ENCODE results near the gene MYO5A.
"Not testable (repeated sequence)": the region's sequence is repeated elsewhere in the genome, so short reads cannot be mapped to it uniquely, and the experiment has no call there.

The MYO5A gene

DNA sequence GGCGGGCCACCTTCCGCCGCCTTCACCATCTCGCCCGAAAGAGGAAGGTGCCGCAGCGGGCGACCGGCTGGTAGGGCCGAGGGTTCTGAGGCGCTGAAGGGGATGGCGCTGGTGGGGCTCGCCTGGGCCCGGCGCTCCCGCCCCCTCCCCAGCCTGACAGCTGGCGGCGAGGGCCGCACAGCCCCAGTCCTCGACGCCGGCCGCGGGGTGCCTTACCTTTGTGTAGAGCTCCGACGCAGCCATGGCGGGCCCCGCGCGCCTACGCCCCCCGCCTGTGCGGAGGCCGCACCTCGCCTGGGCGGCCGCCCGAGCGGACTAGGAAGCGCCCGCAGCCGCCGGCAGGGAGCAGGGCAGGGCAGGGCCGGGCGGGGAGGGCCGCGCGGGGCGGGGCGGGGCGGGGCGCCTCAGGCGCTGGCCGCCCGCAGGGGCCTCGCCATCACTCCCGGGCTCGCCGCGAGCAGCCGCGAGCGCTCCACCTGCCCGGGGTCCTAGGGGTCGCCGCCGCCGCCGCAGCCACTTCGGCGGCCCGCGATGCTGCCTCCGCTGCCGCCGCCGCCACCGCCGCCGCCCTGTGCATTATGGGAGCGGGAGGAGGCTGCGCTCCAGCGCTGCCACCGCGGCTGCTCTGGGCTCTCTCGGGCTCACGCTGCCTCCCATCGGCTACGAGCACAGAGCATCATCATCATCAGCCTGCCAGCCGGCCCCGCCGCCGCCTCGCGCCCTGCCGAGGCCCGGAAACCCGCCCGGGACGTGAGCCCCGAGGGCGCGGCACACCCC, at the start of gene MYO5A:
MYO5A (minus strand) TSS at position 317 of the 777 bp plus-strand sequence; CDS start at position 243, 74 bp downstream.
- DNase-seq (ENCODE audit: low read depth) = peak; percentile 42

GRCh38 chr15:52576692-52577091, 48.0 kb upstream of the MYO5A start:
- no peak for DNase-seq (ENCODE audit: low read depth)

DNA sequence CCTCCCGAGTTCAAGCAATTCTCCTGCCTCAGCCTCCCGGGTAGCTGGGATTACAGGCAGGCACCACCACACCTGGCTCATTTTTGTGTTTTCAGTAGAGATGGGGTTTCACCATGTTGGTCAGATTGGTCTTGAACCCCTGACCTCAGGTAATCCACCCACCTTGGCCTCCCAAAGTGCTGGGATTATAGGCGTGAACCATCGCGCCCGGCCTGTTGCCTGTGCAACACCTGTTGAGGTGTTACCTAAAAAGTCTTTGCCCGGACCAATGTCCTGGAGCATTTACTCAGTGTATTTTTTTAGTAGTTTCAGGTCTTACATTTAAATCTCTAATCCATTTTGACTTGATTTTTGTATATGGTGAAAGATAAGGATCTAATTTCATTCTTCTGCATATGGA, 46.9 kb upstream of the MYO5A start:
- not testable (repeated sequence) for DNase-seq (ENCODE audit: low read depth)

DNA sequence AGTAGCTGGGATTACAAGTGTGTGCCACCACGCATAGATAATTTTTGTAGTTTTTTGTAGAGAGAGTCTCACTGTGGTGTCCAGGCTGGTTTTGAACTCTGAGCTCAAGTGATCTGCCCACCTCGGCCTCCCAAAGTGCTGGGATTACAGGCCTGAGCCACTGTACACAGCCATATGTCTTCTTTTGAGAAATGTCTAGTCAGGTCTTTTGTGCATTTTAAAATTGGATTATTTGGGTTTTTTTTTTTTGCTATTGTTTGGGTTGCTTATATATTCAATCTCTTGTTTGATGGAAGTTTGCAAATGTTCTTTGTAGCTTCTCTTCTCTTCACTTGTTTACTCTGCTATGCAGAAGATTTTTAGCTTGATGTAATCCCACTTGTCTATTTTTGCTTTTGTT, 46.4 kb upstream of the MYO5A start:
- no peak for DNase-seq (ENCODE audit: low read depth)

GRCh38 chr15:52574623-52575022, 45.9 kb upstream of the MYO5A start:
- not testable (repeated sequence) for DNase-seq (ENCODE audit: low read depth)

- peak; percentile 77 for DNase-seq (ENCODE audit: low read depth)
These were observed 40.2 kb upstream of the MYO5A start, which contains the start of gene ARPP19 for GRCh38 chr15:52568601-52569585. TSS of gene ARPP19 (minus strand) at chr15:52569030. CDS start at chr15:52568892, 138 bp downstream.

- DNase-seq (ENCODE audit: low read depth) = peak; percentile 26
These were observed 39.4 kb upstream of the MYO5A start for GRCh38 chr15:52567871-52568600.

DNA sequence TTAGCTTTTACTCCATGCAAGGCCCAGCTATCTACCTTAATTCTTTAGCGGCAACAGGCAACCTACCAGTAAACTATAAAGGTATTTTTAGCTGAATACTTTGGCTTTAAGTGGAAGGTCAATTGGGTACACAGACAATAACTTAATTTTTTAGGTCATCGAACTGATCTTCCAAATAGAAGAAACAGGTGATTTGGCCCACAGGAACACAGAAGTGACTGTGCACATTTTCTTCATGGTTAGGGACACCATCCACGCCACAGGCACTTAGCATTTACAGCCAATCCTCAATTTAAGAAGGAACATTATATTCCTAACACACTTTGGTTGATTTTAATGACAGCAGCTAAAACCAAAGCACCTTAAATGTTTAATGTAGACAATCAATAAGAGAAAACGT, 38.2 kb upstream of the MYO5A start:
- DNase-seq (ENCODE audit: low read depth) = no peak

- DNase-seq (ENCODE audit: low read depth) = not testable (repeated sequence)
These were observed 37.0 kb upstream of the MYO5A start for GRCh38 chr15:52565417-52566358.

DNA sequence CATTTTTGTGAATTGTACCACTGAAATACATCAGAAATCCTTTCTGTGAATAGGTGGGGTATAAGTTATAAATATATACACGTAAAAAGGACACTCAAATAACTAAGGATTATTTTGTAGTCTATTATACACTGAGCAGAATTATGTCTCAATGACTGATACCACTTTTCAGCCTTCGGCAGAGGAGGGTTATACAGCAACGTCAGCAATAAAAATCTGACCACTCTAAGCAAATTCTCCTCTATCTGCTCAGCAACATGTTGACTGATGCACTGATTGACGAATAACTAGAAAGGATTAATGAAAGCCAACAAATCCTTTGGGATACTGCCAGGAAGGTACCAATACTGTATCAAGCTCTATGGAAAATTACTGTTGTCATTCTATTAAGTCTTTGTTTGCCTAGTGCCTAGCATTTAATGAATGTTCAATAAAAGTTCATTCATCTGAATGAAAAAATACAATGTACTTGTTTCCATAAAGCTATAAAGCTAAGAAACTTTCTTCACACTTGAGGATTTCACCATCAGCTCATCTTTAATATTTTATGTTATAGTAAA, 34.9 kb upstream of the MYO5A start:
- no peak for DNase-seq (ENCODE audit: low read depth)

GRCh38 chr15:52559575-52559974, 30.9 kb upstream of the MYO5A start:
- DNase-seq (ENCODE audit: low read depth) = no peak

- DNase-seq (ENCODE audit: low read depth) = no peak
These were observed 30.3 kb upstream of the MYO5A start for GRCh38 chr15:52559022-52559421.

DNA sequence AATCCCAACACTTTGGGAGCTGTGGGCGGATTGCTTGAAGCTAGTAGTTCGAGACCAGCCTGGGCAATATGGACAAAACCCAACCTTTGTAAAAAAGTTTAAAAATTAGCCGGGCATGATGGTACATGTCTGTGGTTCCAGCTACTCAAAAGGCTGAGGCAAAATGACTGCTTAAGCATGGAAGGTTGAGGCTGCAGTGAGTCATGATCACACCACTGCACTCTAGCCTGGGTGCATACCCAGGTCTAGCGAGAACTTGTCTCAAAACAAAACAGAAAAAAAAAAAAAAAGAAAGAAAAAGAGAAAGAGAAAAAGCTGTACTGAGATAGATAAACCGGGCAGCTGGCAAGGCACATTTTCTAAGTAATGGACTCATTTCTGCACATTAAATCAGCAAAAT, 29.5 kb upstream of the MYO5A start:
- DNase-seq (ENCODE audit: low read depth) = no peak

DNA sequence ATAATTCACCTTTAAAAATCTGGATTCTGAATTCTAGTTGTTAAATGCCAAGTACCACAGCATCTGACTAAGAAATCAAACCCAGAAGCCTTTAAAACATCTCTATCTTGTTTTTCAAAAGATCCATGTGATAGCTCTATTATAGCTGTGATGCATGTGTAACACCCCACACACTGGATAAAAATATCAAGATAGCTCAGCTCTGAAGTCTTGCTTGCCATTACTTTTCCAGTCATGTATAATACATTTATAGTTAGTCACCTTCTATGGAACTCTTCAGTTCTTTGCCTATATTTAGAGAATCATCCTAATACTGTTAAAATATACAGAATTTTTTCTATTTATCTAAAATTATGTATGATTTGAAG, 28.6 kb upstream of the MYO5A start:
- DNase-seq (ENCODE audit: low read depth) = no peak

DNA sequence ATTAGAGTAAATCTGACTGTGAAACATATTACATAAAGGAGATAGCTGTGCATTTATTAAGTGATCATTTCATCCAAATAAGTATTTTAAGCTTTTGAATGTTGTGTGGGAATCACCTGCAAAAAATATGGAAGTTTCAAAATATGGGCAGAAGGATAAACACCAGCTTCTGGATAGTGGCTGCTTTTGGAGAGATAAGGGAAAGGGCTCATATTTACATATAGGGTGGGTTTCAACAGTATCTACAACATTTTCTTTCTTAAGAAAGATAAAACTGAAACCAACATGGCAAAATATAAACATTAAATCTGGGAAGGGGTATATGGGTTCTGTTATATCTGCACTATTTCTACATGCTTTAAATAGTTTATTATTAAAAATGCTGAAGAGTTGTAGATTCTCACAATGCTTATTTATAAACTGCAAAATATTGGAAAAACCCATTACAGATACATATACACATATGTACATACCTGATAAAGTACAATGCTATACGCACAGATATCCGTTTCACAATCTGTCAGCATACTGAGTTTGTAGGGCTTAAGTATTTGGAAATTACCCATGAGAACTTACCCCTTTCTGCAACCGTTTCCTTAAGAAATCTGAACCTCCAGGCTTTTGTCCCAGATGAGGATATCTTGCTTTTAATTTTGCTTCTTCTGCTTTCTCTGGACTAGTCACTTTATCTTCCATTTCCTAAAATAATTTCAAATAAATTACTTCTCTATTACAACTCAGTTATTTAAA, 28.0 kb upstream of the MYO5A start:
- no peak for DNase-seq (ENCODE audit: low read depth)

- DNase-seq (ENCODE audit: low read depth) = no peak
These were observed 23.6 kb upstream of the MYO5A start for GRCh38 chr15:52552303-52552702.

- DNase-seq (ENCODE audit: low read depth) = no peak
These were observed 23.1 kb upstream of the MYO5A start for GRCh38 chr15:52551762-52552161.

GRCh38 chr15:52551186-52551585, 22.5 kb upstream of the MYO5A start:
- DNase-seq (ENCODE audit: low read depth) = not testable (repeated sequence)

DNA sequence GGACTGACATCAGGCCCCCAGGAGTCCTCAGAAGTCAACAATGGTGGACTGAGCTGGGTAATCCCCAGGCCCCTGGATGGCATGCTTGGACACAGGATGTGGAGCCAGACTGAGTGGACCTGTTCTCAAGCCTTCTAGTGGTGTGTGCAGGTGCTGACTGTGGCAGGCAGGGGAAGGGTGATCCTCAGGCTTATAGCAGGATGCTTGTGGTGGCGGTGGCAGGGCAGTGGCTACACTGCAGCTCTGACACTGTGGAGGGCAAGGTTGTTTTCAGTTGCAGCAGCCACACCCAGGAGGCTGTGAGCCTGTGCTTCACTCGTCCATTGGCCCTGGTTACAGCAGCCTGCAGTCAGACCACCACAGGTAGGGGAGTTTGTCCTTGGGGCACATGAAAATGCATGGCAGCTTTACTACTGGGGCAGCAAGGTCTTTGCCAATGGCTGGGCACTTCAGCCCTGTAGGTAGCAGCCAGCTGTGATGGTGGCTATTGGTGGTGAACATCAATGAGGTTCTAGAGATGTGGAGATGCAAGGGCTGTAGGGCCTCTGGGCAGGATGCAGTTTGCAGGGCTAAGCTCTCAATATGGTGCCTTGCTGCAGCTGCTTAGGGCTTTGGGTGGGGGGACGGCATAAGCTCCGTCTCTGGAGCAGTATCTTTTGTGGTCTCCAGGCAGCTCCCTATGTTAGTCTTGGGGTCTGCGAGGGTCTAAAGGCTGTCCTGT, 17.5 kb upstream of the MYO5A start:
- no peak for DNase-seq (ENCODE audit: low read depth)
